Astrocyte (in vitro differentiated cells and primary cell): ENCODE measurements around the gene MRPL40.

ENCODE experiments used
- EZH2 ChIP-seq: IDR thresholded peaks from 2 replicates; pipeline ENCODE4 v1.6.1; 2012; ENCODE audit warnings: mild to moderate bottlenecking, low read length, inconsistent platforms; ENCODE audit not compliant: insufficient read depth
- TF ChIP-seq, protein P1 (sequence below): IDR thresholded peaks from 2 replicates; pipeline ENCODE4 v1.5.1; 2011; ENCODE audit warnings: low read depth, mild to moderate bottlenecking, inconsistent platforms, low read length, moderate library complexity; ENCODE audit not compliant: insufficient read depth

DNA sequence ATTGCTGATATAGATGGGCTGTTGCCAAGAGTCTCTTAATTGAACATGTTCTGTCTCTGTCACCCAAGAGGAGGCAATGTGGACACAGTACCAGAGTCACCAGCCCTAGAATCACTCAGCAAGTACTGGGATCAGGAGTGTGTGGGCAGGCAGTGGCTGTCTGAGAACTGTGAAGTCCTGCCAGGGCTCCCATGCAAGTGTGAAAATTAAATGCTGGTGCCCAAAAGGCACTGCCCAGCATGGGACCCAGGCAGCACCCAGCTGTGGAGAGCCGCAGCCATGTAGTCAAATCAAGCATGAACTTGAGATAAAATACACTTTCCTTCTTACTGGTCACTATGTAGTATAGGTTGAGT lies 20.7 kb upstream of the MRPL40 start:
- TF ChIP-seq, protein P1, sequence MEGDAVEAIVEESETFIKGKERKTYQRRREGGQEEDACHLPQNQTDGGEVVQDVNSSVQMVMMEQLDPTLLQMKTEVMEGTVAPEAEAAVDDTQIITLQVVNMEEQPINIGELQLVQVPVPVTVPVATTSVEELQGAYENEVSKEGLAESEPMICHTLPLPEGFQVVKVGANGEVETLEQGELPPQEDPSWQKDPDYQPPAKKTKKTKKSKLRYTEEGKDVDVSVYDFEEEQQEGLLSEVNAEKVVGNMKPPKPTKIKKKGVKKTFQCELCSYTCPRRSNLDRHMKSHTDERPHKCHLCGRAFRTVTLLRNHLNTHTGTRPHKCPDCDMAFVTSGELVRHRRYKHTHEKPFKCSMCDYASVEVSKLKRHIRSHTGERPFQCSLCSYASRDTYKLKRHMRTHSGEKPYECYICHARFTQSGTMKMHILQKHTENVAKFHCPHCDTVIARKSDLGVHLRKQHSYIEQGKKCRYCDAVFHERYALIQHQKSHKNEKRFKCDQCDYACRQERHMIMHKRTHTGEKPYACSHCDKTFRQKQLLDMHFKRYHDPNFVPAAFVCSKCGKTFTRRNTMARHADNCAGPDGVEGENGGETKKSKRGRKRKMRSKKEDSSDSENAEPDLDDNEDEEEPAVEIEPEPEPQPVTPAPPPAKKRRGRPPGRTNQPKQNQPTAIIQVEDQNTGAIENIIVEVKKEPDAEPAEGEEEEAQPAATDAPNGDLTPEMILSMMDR: no peak
- no peak for TF ChIP-seq EZH2
